Left renal pelvis (tissue), 4 donors: ENCODE measurements around the gene MRFAP1. TPM values are rescaled to one million over a fixed set of nuclear protein-coding genes. Genes with fewer than 3 reads are reported as not detected.
"Not testable (repeated sequence)": the region's sequence is repeated elsewhere in the genome, so short reads cannot be mapped to it uniquely, and the experiment has no call there.

Source experiments
- DNase-seq, 4 donors: peaks; one replicate each; pipeline ENCODE4 v3.0.0-alpha.2; 2013; ENCODE audit warnings: low read depth in 4 of 4, low spot score in 3 of 4
- polyA plus RNA-seq, 4 donors: library from polyadenylated mRNA; unstranded; fragments of 120-200 nt; gene quantifications; one replicate each; pipeline ENCODE4 v1.2.1, GENCODE V29; 2013; ENCODE audit not compliant: insufficient read length in 4 of 4

MRFAP1 gene
- polyA plus RNA-seq, 4 donors: 404 to 468 (median 428) TPM

DNA sequence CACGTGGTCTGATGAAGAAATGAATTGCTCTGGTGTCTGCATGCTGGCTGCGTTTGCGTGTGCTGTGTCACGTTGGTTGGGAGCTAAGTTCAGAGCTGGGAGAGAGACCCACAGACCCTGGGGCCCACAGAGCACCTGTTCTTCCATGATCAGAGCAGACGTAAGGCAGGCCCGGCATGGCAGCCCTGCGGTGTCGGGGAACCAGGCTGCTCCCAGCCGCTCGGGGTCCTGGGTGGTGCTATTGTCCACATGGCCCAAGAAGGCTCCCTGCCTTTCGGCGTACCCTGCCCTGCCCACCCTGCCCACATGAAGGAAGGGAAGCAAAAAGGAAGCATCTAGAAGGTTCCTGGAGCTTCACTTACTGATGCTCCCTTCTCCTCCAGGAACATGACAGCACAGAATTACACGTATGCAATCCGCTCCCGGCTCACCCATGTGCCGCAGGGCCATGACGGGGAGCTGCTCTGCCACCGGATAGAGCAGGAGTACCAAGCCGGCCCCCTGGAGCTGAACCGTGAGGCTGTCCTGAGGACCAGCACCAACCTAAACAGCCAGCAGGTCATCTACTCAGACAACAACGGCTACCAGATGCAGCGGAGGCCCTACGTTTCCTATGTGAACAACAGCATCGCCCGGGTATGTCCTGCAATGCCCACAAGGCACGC lies 30.9 kb upstream of the MRFAP1 start:
- no peak for DNase-seq

DNA sequence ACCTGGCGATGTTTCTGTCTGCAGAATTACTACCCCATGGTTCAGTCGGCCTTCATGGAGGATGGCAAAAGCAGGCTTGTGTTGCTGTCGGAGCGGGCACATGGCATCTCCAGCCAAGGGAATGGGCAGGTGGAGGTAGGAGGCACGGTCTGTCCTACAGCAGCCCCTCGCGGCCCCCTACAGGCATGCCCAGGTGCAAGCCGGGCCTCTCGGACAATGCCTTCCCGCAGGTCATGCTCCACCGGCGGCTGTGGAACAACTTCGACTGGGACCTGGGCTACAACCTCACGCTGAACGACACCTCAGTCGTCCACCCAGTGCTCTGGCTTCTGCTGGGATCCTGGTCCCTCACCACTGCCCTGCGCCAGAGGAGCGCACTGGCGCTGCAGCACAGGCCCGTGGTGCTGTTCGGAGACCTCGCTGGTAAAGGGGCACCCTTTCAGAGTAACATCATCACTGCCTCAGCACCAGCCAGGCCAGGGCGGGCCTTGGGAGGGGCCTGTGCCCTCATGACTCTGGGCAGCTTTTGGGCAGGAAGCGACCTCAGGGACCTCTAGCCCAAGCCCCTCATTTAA lies 29.5 kb upstream of the MRFAP1 start:
- DNase-seq: no peak

DNA sequence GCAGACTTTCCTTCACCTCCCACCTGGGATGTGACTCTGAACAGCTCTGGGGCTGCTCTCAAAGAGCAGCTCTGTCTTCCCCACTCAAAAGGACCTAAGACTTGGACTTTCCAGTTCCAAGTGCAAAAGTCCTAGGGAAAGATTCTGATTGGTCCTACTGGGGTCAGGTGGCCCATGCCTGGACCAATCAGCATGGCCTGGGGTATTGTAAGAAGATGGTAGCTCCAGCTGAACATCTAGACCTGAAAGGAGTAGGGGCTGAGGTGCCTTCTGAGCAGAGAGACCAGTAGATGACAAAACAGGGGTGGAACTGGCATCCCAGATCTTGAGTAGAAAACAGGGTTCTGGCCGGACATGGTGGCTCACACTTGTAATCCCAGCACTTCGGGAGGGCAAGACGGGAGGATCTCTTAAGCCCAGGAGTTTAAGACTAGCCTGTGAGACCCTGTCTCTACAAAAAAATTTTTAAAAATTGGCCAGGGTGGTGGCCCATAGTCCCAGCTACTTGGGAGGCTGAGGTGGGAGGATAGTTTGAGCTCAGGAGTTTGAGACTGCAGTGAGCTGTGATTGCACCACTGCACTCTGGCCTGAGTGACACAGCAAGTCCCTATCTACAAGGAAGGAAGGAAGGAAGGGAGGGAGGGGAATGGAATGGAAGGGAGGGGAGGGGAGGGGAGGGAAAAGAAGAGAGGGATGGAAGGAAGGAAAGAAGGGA lies 27.4 kb upstream of the MRFAP1 start:
- DNase-seq: no peak

- DNase-seq: no peak
Measured at GRCh38 chr4:6613676-6614651, 26.5 kb upstream of the MRFAP1 start.

GRCh38 chr4:6614701-6615230 lies 25.7 kb upstream of the MRFAP1 start:
- DNase-seq: no peak

DNA sequence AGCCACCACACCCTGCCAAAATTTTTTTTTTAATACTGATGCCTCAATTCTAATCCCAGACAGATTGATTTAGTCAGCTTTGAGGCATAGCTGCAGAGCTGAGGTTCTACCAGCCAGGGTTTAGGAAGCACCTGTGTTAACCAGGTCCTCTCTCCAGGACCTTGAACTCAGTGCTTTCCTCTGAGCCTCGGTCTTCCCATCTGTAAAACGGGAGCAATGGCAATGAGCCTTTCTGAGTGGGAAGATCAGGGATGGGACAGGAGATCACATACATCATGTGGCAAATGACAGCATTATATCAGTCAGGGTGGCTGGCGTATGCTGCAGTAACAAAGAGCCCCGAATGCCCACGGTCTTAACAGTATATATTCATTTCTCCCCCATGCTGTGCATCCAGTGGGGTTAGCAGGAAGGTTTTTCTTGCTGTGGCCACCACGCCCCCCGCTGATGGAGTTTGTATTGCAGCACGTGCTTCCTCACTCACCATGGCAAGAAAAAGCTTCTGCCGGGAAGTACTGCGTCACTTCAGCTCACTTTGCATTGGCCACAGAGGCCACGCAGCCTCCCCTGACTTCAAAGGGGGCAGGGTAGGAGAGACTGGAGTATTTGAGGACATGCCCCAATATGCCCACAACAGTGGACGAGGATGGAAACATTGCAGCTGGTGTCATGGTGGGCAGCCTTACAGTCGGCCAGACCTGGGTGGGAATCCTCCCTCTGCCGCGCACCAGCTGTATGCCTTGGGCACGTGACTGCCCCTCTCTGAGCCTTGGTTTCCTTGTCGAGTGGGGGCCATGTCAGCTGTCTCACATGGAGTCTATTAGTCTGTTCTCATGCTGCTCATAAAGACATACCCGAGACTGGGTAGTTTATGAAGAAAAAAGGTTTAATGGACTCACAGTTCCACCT lies 24.1 kb upstream of the MRFAP1 start:
- DNase-seq: no peak

DNA sequence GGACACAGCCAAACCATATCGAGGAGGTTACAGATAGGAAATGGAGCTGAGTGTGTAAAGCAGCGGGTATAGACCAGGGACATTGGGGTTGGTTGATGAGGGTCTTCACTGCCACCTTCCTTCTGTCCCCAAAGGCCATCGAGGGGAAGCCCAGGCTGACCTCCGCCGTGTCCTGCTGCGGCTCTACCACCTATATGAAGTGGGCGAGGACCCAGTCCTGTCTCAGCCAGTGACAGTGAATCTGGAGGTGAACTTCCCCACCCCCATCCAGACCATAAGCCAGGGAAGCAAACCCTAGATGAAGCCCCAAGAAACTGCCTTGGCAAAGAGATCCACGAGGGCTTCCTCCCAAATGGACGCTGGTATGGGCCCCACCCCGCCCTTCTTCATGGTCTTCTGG lies 23.2 kb upstream of the MRFAP1 start:
- no peak for DNase-seq

GRCh38 chr4:6618386-6619115 lies 21.9 kb upstream of the MRFAP1 start:
- DNase-seq: no peak

- DNase-seq: no peak
Measured at GRCh38 chr4:6619116-6619465, 21.4 kb upstream of the MRFAP1 start.

DNA sequence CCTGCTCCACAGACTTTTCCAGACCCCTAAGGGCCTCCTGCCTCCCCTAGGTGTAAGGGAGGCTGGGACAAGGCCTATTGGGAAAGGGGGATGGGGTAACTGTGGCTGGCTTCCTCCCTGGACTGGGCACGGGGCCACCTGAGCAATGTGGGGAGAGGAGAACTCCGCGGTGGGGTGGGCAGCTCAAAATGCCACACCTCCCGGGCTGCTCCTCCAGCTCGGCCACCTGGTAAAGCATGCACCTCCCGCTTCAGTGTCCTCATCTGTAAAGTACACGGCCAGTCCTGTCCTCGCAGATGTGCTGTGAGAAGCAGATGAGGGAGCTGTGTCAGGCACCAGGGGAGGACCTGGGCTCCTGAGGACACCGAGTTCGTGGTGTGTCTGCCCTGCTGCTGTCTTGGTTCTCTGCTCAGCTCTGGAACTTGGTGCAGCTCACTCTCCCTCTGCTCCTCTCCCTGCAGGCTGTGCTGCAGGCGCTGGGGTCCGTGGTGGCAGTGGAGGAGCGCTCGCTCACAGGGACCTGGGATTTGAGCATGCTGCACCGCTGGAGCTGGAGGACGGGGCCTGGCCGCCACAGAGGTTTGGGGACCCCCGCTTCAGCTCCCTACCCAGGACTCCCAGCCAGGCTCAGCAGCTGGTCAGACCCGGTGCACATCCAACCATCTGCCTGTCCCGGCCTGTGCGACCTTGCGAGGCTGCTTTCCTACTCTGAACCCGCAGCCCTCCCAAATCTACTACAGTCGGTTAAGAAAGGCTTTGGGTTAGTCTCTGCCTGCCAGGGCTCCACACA lies 20.8 kb upstream of the MRFAP1 start:
- DNase-seq: no peak

- no peak for DNase-seq
Measured at GRCh38 chr4:6620296-6620695, 20.2 kb upstream of the MRFAP1 start.

DNA sequence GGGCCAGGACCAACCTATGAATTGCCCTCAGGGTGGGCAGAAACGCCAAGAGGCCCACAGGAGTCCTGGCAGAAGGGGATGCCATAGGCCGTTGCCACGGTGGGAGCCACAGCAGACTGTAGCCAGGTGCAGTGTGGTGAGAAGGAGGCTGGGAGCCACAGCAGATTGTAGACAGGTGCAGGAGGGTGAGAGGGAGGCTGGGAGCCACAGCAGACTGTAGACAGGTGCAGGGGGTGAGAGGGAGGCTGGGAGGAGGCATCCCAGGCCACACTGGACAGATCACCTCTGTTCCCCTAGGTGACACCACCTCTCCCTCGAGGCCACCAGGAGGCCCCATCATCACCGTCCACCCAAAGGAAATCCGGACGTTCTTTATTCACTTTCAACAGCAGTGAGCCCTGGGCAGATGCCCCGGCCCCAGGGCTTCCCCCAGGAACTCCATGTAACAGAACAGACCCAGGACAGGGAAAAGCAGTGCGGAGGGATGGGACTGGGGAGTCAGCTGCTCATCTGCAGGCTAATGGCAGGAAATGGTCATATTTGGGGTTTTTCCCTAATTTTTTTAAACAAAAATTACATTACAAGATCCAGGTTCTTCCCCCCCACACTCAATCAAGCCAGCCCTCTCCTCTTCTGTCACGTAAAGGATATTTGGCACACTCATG lies 19.5 kb upstream of the MRFAP1 start:
- no peak for DNase-seq

DNA sequence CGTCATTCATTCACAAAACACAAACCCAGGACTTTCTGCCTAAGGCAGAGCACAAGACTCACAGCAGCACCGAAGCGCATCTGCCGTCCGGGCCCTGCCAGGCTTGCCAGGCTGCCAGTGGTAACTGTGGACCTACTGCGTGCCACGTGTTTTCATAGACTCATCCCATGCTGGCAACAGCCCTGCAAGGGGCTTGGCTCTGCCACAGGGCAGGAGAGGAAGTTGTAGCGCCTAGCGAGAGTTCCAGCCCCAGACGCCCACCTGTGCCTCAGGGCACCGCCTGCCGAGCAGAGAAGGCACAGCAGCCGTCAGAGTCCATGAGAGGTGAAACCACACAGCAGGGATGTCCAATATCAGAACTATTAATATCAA lies 18.9 kb upstream of the MRFAP1 start:
- DNase-seq: no peak

- no peak for DNase-seq
Measured at GRCh38 chr4:6622744-6623143, 17.7 kb upstream of the MRFAP1 start.

DNA sequence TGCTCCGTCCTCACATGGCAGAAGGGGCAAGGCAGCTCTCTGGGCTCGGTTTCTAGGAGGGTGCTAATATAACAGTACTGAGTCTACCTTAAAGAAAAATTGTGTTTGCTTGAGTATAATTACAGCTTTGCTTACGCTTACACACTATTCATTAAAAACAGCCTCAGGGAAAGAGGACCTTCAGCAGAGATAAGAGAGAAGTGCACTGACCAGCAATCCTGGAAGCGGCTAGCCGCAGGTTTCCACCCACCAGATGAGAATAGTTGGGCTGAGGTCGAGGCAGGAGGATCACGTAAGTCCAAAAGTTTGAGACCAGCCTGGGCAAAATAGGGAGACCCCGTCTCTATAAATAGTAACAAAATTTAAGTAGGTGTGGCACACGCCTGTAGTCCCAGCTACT lies 15.2 kb upstream of the MRFAP1 start:
- no peak for DNase-seq

GRCh38 chr4:6626066-6626465 lies 14.4 kb upstream of the MRFAP1 start:
- no peak for DNase-seq

DNA sequence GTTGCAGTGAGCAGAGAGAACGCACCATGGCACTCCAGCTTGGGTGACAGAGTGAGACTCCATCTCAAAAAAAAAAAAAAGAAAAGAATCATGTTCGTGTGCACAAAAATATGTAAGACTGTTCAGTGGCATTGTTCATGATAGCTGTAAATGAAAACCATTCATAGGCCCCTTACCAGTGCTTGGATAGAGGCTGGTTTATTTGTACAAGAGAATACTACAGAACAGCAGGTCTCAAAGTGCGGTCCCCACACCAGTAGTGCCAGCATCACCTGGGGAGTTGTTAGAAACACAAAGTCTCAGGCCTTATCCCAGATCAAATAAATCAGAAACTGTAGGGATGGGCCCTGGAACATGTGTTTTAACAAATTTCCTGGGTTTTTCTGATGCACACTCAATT lies 12.7 kb upstream of the MRFAP1 start:
- no peak for DNase-seq

DNA sequence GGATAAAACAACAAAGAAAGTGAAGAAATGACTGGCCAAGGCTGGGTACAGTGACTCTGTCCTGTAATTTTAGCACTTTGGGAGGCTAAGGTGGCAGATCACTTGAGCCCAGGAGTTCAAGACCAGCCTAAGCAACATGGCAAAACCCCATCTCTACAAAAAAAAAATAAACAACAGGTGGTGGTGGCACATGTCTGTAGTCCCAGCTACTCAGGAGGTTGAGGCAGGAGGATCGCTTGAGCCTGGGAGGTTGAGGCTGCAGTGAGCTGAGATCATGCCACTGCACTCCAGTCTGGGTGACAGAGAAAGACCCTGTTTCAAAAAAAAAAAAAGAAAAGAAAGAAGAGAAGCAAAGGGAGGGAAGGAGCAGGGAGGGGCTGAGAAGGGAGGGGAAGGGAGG lies 12.0 kb upstream of the MRFAP1 start:
- DNase-seq: not testable (repeated sequence)
